OCI-LY1 (cell line): ENCODE data around the gene MRPS11.

Experiments used
- CTCF ChIP-seq: fragments of 200-600 bp; sonication (generic), shearing (Covaris generic); IDR thresholded peaks from 2 replicates; pipeline ENCODE4 v1.5.1; 2017; ENCODE audit warnings: mild to moderate bottlenecking, antibody characterized with exemption, low read length, moderate library complexity, mixed read lengths
- EZH2 ChIP-seq: fragments of 200-600 bp; sonication (generic), shearing (Covaris generic); IDR thresholded peaks from 2 replicates; pipeline ENCODE4 v1.8.0; 2017; ENCODE audit warnings: borderline replicate concordance, mixed run types, mild to moderate bottlenecking, antibody characterized with exemption, low read length, moderate library complexity, mixed read lengths

GRCh38 chr15:88512078-88512477 is 44.6 kb downstream of the MRPS11 start:
- no peak for TF ChIP-seq CTCF
- no peak for TF ChIP-seq EZH2
